Measurements from ENCODE around the gene DUSP22.

The DUSP22 gene

DNA sequence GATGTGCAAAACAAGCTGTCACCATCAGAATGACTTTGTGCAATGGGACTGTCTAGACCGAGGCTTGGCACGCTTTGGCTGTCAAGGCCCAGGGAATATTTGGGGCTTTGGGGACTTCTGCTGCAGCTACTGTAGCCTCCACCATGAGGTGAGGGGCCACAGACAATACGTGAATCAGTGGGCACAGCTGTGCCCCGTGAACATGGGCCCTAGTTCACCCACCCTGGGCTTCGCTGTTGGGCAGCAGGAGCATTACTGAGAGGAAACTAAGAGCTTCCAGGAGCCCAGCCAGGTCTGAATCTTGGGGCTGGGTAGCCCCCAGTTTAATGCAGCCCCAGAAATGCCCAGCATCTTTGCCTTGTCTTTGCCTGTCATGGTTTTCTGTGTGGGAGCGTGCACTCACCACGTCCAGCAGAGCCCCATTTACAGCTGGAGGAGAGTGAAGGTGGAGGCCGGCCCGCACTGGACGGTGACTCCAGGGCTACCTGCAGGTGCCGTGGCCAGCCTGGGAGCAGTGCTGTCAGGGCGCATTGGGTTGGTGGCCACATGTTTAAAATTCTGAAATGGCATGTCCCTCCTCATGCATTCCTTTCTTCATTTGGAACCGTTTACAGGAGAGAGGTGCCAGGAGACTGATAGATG lies 34.7 kb downstream of the DUSP22 start:
- Histone ChIP-seq H3K27me3 (replicated peaks; ENCODE audit: control insufficient read depth, insufficient read depth, low read length) (no peaks in the 10 kb centered on the region), H3K4me3 (replicated peaks; ENCODE audit: low read depth, low read length) (no peak overlapping the region), H3K36me3 (ENCODE audit: control insufficient read depth, insufficient read depth, low read length) (peaks cover 9% of the 10 kb centered on the region)
- no peak for TF ChIP-seq CTCF (IDR thresholded peaks at IDR 0.05; ENCODE audit: insufficient read depth, low read length, poor library complexity, severe bottlenecking)
- no peak for DNase-seq (ENCODE audit: extremely low read depth, insufficient read length)

- DNase-seq (ENCODE audit: extremely low read depth, insufficient read length), result no peak
- Histone ChIP-seq H3K27me3 (replicated peaks; ENCODE audit: control insufficient read depth, insufficient read depth, low read length) (no peaks in the 10 kb centered on the region), H3K4me3 (replicated peaks; ENCODE audit: low read depth, low read length) (no peak overlapping the region; the same call in 1 of the 2 replicates), H3K36me3 (ENCODE audit: control insufficient read depth, insufficient read depth, low read length) (peaks cover 11% of the 10 kb centered on the region)
- TF ChIP-seq CTCF (IDR thresholded peaks at IDR 0.05; ENCODE audit: insufficient read depth, low read length, poor library complexity, severe bottlenecking), result no peak
These were observed 35.3 kb downstream of the DUSP22 start for GRCh38 chr6:327538-328116.

- Histone ChIP-seq H3K36me3 (ENCODE audit: control insufficient read depth, insufficient read depth, low read length) (peaks cover 11% of the 10 kb centered on the region), H3K4me3 (replicated peaks; ENCODE audit: low read depth, low read length) (no peak overlapping the region; the same call in 1 of the 2 replicates), H3K27me3 (replicated peaks; ENCODE audit: control insufficient read depth, insufficient read depth, low read length) (no peaks in the 10 kb centered on the region)
- peak; percentile 79 for DNase-seq (ENCODE audit: extremely low read depth, insufficient read length)
- no peak for TF ChIP-seq CTCF (IDR thresholded peaks at IDR 0.05; ENCODE audit: insufficient read depth, low read length, poor library complexity, severe bottlenecking)
These were observed 35.9 kb downstream of the DUSP22 start for GRCh38 chr6:328136-328670.

- DNase-seq (ENCODE audit: extremely low read depth, insufficient read length), result no peak
- no peaks in the 10 kb centered on the region for H3K27me3 ChIP-seq (replicated peaks; ENCODE audit: control insufficient read depth, insufficient read depth, low read length)
- H3K36me3 ChIP-seq (ENCODE audit: control insufficient read depth, insufficient read depth, low read length), result peaks cover 11% of the 10 kb centered on the region
- peak overlapping the region; percentile 29 for H3K4me3 ChIP-seq (replicated peaks; ENCODE audit: low read depth, low read length)
- no peak for TF ChIP-seq CTCF (IDR thresholded peaks at IDR 0.05; ENCODE audit: insufficient read depth, low read length, poor library complexity, severe bottlenecking)
These were observed 36.6 kb downstream of the DUSP22 start for GRCh38 chr6:328924-329323.

GRCh38 chr6:329888-330691 lies 37.8 kb downstream of the DUSP22 start:
- Histone ChIP-seq H3K27me3 (replicated peaks; ENCODE audit: control insufficient read depth, insufficient read depth, low read length) (no peaks in the 10 kb centered on the region), H3K36me3 (ENCODE audit: control insufficient read depth, insufficient read depth, low read length) (peaks cover 11% of the 10 kb centered on the region), H3K4me3 (replicated peaks; ENCODE audit: low read depth, low read length) (0 out of 2 replicates have a peak overlapping the region, but pooled peaks have one; percentile 24)
- DNase-seq (ENCODE audit: extremely low read depth, insufficient read length), result no peak
- TF ChIP-seq CTCF (IDR thresholded peaks at IDR 0.05; ENCODE audit: insufficient read depth, low read length, poor library complexity, severe bottlenecking), result no peak
